Measurements from ENCODE around the gene C10orf120.

Gene C10orf120

DNA sequence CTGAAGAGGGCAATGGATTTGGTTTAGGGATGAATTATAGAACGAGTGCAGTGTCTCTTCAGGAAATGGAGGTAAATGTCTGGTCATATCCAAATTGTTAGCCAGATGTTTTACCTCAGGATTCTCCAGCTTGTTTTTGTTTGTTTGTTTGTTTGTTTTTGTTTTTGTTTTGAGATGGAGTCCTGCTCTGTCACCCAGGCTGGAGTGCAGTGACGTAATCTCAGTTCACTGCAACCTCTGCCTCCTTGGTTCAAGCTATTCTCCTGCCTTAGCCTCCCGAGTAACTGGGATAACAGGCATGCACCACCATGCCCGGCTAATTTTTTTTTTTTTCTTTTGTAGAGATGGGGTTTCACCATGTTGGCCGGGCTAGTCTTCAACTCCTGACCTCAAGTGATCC lies 6.9 kb downstream of the C10orf120 start:
- H3K4me3 ChIP-seq (ENCODE audit: low read depth, low read length) = no peak overlapping the region
- TF ChIP-seq, protein P1, sequence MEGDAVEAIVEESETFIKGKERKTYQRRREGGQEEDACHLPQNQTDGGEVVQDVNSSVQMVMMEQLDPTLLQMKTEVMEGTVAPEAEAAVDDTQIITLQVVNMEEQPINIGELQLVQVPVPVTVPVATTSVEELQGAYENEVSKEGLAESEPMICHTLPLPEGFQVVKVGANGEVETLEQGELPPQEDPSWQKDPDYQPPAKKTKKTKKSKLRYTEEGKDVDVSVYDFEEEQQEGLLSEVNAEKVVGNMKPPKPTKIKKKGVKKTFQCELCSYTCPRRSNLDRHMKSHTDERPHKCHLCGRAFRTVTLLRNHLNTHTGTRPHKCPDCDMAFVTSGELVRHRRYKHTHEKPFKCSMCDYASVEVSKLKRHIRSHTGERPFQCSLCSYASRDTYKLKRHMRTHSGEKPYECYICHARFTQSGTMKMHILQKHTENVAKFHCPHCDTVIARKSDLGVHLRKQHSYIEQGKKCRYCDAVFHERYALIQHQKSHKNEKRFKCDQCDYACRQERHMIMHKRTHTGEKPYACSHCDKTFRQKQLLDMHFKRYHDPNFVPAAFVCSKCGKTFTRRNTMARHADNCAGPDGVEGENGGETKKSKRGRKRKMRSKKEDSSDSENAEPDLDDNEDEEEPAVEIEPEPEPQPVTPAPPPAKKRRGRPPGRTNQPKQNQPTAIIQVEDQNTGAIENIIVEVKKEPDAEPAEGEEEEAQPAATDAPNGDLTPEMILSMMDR (IDR thresholded peaks at IDR 0.05; ENCODE audit: control insufficient read depth, extremely low read depth, insufficient read depth) = no peak

DNA sequence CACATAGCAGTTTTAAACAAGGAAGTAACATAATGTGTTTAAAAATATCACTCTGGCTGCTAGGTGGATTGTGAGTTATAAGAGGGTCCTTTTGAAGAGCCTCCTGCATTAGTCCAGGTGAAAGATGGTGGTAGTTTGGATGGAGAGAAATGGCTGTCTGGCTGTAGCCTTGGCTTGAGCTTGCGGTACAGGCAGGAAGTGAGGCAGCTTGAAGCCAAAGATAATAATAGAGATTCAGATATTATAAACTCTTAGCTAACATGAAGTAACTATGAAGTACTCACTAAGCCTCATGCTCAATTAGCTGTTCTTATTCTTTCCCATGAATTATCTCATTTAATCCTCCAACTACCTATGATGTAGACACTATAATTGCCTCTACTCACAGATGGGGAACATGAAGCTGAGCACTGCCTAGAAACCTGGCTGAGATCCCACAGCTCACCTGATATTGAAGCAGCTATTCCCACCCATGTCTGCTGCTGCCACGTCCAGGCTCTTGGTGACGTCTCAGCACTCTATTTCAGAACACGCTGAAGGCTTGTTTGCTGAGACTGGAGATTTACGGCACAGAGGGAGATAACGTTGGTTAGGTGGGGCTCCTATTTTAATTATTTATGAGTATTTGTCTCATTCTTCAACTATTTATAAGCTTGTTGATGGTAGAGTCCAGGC lies 10.4 kb downstream of the C10orf120 start:
- H3K4me3 ChIP-seq (ENCODE audit: low read depth, low read length) = no peak overlapping the region
- no peak for DNase-seq (ENCODE audit: low read depth)
- TF ChIP-seq, protein P1 (IDR thresholded peaks at IDR 0.05; ENCODE audit: control insufficient read depth, extremely low read depth, insufficient read depth) = no peak

More for the DNA sequence above, 6.9 kb downstream of the C10orf120 start:
- no peak for DNase-seq (ENCODE audit: low read depth)

DNA sequence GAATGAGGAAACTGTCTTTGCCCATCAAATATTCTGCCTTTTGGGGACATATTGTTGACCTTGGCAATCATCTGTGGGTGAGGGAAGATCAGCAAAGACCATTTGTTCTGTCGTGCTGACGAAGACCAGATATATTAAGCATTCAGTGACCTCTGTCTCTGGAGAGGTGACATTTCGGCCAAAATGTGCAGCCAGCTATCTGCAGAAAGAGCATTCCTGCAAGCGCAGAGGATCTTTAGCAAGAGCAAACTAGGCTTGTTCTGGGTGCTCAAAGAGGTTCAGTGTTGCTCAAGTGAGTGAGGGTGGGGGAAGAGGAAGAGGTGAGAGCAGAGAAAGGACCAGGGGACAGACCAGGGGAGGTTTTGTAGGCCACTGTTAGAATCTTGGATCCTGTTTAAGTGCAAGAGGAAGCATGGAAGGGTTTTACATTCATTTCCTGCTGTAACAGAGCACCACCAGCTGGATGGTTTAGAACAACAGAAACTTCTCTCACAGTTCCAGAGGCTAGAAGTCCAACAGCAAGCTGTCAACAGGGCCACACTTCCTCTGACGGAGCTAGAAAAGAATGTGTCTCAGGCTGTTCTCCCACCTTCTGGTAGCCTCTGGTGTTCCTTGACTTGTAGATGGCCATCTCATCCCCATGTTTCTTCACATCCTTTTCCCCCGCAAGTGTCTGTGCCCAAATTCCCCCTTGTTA lies 11.2 kb downstream of the C10orf120 start:
- TF ChIP-seq, protein P1 (IDR thresholded peaks at IDR 0.05; ENCODE audit: control insufficient read depth, extremely low read depth, insufficient read depth) = peak; percentile 41

DNA sequence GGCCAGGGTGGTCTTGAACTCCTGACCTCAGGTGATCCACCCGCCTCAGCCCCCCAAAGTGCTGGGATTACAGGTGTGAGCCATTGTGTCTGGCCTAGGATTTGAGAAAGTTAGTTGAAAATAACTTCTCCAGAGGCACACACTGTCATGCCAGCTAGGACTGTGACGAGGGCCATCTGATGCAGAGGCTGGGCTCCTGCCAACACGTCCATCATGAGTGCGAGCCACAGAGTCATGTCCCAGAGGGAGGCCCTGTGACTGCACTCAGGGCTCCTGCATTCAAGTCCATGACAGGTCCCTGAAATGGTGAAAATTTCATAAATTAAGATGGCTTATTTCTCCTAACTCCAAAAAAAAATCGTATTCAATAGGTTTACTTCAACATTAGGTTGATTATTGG lies 17.1 kb downstream of the C10orf120 start:
- H3K4me3 ChIP-seq (ENCODE audit: low read depth, low read length) = no peak overlapping the region
- TF ChIP-seq, protein P1 (IDR thresholded peaks at IDR 0.05; ENCODE audit: control insufficient read depth, extremely low read depth, insufficient read depth) = no peak
- DNase-seq (ENCODE audit: low read depth) = no peak

More for the DNA sequence above, 11.2 kb downstream of the C10orf120 start:
- H3K4me3 ChIP-seq (ENCODE audit: low read depth, low read length) = no peak overlapping the region
- no peak for DNase-seq (ENCODE audit: low read depth)

DNA sequence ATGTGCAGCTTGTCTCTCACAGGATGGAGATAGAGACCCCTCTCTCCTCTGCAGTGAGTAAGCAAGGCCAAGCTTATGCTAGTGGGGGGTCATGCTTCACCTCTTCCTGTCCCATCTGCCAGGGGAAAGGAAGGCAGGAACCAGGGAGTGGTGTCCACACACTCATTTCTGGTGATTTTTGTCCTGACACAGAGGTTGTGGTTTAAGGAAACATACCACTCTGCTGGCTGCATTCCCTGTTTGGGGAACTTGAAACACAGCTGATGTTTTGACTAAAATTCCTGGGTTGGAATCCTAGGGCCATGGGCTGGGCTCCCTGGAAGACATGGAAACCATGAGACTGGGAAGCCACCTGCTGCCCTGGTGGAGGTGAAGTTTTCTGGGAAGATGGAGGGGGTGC lies 21.4 kb downstream of the C10orf120 start:
- no peak for DNase-seq (ENCODE audit: low read depth)
- H3K4me3 ChIP-seq (ENCODE audit: low read depth, low read length) = no peak overlapping the region
- TF ChIP-seq, protein P1 (IDR thresholded peaks at IDR 0.05; ENCODE audit: control insufficient read depth, extremely low read depth, insufficient read depth) = no peak

DNA sequence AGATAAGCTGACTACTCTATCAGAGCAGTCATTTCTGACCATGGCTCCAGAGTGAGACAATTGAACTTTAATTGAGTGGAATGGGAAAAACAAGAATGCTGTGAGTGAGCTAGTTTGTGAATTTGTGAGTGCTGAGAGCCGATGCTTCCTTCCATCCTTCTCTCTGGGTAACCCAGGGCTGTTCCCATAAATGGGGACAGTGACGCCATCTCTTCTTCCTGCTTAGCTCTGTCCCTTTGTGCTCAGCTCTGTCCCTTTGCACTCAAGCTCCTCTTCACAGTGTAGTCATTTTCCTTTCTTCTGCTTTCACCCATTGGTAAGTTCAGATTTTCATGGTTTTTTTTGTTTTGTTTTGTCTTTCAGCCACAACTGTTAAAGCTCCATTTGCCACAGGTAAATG lies 24.4 kb downstream of the C10orf120 start:
- no peak overlapping the region for H3K4me3 ChIP-seq (ENCODE audit: low read depth, low read length)
- TF ChIP-seq, protein P1 (IDR thresholded peaks at IDR 0.05; ENCODE audit: control insufficient read depth, extremely low read depth, insufficient read depth) = no peak
- DNase-seq (ENCODE audit: low read depth) = no peak

Data from LNCaP clone FGC (cell line).